ENCODE data around the gene GMPPB. TPM values are rescaled to one million over a fixed set of nuclear protein-coding genes. Genes with fewer than 3 reads are reported as not detected.

The GMPPB gene
- total and polyA plus RNA-seq, 8 donors = 11.0 to 69.5 (median 13.7) TPM

GRCh38 chr3:49715611-49716121, 8.1 kb downstream of the GMPPB start:
- H3K4me3 ChIP-seq = no peak overlapping the region
- no peaks in the 10 kb centered on the region for H3K9me3 ChIP-seq
- H3K27me3 ChIP-seq = no peaks in the 10 kb centered on the region
- TF ChIP-seq, protein P1, sequence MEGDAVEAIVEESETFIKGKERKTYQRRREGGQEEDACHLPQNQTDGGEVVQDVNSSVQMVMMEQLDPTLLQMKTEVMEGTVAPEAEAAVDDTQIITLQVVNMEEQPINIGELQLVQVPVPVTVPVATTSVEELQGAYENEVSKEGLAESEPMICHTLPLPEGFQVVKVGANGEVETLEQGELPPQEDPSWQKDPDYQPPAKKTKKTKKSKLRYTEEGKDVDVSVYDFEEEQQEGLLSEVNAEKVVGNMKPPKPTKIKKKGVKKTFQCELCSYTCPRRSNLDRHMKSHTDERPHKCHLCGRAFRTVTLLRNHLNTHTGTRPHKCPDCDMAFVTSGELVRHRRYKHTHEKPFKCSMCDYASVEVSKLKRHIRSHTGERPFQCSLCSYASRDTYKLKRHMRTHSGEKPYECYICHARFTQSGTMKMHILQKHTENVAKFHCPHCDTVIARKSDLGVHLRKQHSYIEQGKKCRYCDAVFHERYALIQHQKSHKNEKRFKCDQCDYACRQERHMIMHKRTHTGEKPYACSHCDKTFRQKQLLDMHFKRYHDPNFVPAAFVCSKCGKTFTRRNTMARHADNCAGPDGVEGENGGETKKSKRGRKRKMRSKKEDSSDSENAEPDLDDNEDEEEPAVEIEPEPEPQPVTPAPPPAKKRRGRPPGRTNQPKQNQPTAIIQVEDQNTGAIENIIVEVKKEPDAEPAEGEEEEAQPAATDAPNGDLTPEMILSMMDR (IDR thresholded peaks at IDR 0.05) = no peak
- H3K27ac ChIP-seq = no peak overlapping the region
- DNase-seq (peak in 2 of 4 donors; percentile 27 to 47), ATAC-seq (no peak)
- H3K36me3 ChIP-seq = peaks cover 0 to 43% of the 10 kb centered on the region in 2 donors
- peaks cover 8 to 27% of the 10 kb centered on the region in 2 donors for H3K4me1 ChIP-seq
- intact Hi-C loops (cut with DNase I) = loop anchor here in 1 of 2 donors (10.0 kb wide), 1 partner anchor 119 kb away; no protein-coding TSS in a partner anchor

DNA sequence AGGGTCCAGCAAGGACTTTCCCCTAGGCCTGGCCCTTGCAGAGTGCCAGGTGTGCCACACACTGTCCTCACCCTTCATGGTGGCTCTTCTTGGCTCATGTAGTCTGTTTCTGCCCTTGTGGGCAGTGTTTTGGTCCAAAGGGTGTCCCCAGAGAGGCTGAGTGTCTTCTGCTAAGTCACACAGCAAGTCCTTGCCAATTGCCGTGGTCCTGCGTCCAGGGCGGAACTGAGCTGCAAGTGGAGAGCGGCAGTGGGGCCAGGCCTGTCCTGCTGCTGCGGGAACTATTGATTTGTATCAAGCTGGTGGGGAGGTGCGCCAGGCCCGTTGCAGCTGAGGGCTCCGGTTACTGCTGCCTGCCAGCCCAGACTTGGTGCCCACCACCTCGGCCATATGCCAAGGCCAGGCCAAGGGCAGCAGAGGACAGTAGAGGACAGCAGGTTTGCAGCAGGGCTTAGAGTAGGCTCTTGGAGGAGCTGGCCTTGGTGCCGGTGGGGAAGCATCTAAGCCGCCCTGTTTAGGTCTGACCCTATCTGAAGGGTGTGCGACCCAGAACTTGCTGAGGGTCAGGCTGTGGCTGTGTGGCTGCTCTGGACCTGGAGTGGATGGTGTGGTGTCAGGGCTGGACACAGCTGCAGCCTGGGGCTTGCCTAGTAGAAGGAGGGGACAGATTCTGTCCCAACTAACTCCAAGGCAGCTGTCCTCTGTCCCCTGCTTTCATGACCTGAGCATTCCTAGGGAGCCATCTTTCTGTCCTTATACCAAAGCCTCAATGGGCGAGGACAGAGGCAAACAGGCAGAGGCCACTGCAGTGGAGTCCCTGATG, 8.8 kb downstream of the GMPPB start:
- ATAC-seq (no peak), DNase-seq (peak in 2 of 4 donors; percentile 24 to 73)
- peaks cover 0 to 39% of the 10 kb centered on the region in 2 donors for H3K36me3 ChIP-seq
- no peak overlapping the region for H3K4me3 ChIP-seq
- no peaks in the 10 kb centered on the region for H3K27me3 ChIP-seq
- H3K27ac ChIP-seq = no peak overlapping the region
- TF ChIP-seq, protein P1 (IDR thresholded peaks at IDR 0.05) = no peak
- intact Hi-C loops (cut with DNase I) = loop anchor here in 1 of 2 donors (10.0 kb wide), 1 partner anchor 120 kb away; no protein-coding TSS in a partner anchor
- no peaks in the 10 kb centered on the region for H3K9me3 ChIP-seq
- H3K4me1 ChIP-seq = peaks cover 8 to 20% of the 10 kb centered on the region in 2 donors

DNA sequence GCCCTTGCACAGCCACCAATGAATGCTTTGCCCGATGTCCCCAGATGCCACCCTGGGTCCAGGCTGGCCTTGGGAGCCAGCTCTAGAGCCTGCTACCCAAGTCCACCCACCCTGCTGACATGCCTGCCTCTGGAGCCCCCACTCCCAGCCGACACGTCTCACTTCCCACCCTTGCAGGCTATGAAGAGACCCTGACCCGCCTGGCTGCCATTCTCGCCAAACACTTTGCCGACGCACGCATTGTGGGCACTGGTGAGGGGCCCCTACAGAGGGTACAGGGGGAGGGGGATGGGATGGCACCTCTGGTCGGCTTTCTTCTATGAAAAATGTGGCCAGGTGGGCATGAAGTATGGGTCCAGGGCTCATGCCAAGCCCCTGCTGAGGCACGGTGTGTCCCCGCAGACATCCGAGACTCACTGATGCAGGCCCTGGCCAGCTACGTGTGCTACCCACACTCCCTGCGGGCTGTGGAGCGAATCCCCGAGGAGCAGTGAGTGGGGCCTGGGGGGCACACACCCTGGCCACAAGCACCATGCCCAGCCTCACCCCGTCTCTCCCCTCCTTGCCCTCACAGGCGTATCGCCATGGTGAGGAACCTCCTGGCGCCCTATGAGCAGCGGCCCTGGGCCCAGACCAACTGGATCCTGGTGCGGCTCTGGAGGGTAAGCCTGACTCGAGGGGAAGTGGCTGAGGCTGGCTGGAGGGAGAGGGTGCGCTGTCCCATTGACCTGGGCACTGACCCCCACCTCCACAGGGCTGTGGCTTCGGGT, 10.2 kb downstream of the GMPPB start:
- intact Hi-C loops (cut with DNase I) = loop anchor here in 1 of 2 donors (10.0 kb wide), 1 partner anchor 121 kb away; no protein-coding TSS in a partner anchor
- no peaks in the 10 kb centered on the region for H3K9me3 ChIP-seq
- DNase-seq (peak in 1 of 4 donors; percentile 66), ATAC-seq (no peak)
- H3K4me3 ChIP-seq = no peak overlapping the region
- peaks cover 0 to 39% of the 10 kb centered on the region in 2 donors for H3K36me3 ChIP-seq
- no peak overlapping the region for H3K27ac ChIP-seq
- no peaks in the 10 kb centered on the region for H3K27me3 ChIP-seq
- TF ChIP-seq, protein P1 (IDR thresholded peaks at IDR 0.05) = no peak
- peaks cover under 1 to 7% of the 10 kb centered on the region in 2 donors for H3K4me1 ChIP-seq

- ATAC-seq (no peak), DNase-seq (peak in 1 of 4 donors; percentile 43)
- intact Hi-C loops (cut with DNase I) = loop anchor here in 1 of 2 donors (10.0 kb wide), 1 partner anchor 122 kb away; no protein-coding TSS in a partner anchor
- no peak overlapping the region for H3K27ac ChIP-seq
- TF ChIP-seq, protein P1 (IDR thresholded peaks at IDR 0.05) = no peak
- H3K4me1 ChIP-seq = no peaks in the 10 kb centered on the region
- no peaks in the 10 kb centered on the region for H3K27me3 ChIP-seq
- H3K36me3 ChIP-seq = peaks cover 0 to 39% of the 10 kb centered on the region in 2 donors
- H3K9me3 ChIP-seq = no peaks in the 10 kb centered on the region
- no peak overlapping the region for H3K4me3 ChIP-seq
Observed at GRCh38 chr3:49712631-49713317, 11.0 kb downstream of the GMPPB start.

All from left lung (tissue), 10 donors.